ENCODE results near the gene ARHGAP27. TPM values are rescaled to one million over a fixed set of nuclear protein-coding genes. Genes with fewer than 3 reads are reported as not detected.

ARHGAP27 gene
- total and polyA plus RNA-seq, 9 of the 15 experiments (the other 6 are each of a cell fraction or from before 2014, with no cell fraction given): 0.04 to 4.6 (median 2.1) TPM

- TF ChIP-seq AFF4 (CRISPR knock-in tag; IDR thresholded peaks at IDR 0.05) (no peak), DPF2 (IDR thresholded peaks at IDR 0.05) (peak; percentile 90), CBFB (CRISPR knock-in tag; IDR thresholded peaks at IDR 0.05) (no peak), CBX5 (IDR thresholded peaks at IDR 0.05; ENCODE audit: borderline replicate concordance, low read depth) (no peak), NFIX (CRISPR knock-in tag; IDR thresholded peaks at IDR 0.05; ENCODE audit: low read depth) (peak; percentile 87), ATF7 (IDR thresholded peaks at IDR 0.05) (peak; percentile 39; the same call in 1 of the 2 replicates), ZNF316 (IDR thresholded peaks at IDR 0.05) (no peak), RAD21 (CRISPR knock-in tag; conservative IDR thresholded peaks at IDR 0.05 in 1 of 2, IDR thresholded peaks at IDR 0.05 in 1 of 2) (peak; percentile 69 to 84), ZNF766 (CRISPR knock-in tag; conservative IDR thresholded peaks at IDR 0.05) (no peak), SRF (CRISPR knock-in tag; IDR thresholded peaks at IDR 0.05) (no peak), NFIC (IDR thresholded peaks at IDR 0.05) (peak; percentile 100), CTCFL (IDR thresholded peaks at IDR 0.05; ENCODE audit: borderline replicate concordance, insufficient read depth, low read depth, low read length, poor library complexity, severe bottlenecking) (no peak), GABPA (tag; conservative IDR thresholded peaks at IDR 0.05; ENCODE audit: low read depth) (peak; percentile 63), CTBP1 (IDR thresholded peaks at IDR 0.05; ENCODE audit: borderline replicate concordance) (peak; percentile 50; the same call in 1 of the 2 replicates), POLR2G (IDR thresholded peaks at IDR 0.05; ENCODE audit: low read depth, low read length) (peak; percentile 41), TRIM24 (IDR thresholded peaks at IDR 0.05) (peak; percentile 71 to 84; a peak in 3 of 4 replicates), ZFP30 (CRISPR knock-in tag; IDR thresholded peaks at IDR 0.05; ENCODE audit: borderline replicate concordance) (no peak)
- TF ChIP-seq, protein P1, sequence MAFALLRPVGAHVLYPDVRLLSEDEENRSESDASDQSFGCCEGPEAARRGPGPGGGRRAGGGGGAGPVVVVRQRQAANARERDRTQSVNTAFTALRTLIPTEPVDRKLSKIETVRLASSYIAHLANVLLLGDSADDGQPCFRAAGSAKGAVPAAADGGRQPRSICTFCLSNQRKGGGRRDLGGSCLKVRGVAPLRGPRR (CRISPR knock-in tag; IDR thresholded peaks at IDR 0.05): no peak
Observed at GRCh38 chr17:45394913-45395568, 37.6 kb downstream of the ARHGAP27 start (continued).
